Fibroblast of skin of scalp (primary cell): ENCODE results near the gene ARHGEF1.
"Not testable (repeated sequence)": the region's sequence is repeated elsewhere in the genome, so short reads cannot be mapped to it uniquely, and the experiment has no call there.

Experiments used
- DNase-seq: peaks from one replicate; pipeline ENCODE4 v3.0.0-alpha.2; 2013

The ARHGEF1 gene

GRCh38 chr19:41933693-41934426 lies 50.9 kb downstream of the ARHGEF1 start:
- no peak for DNase-seq

GRCh38 chr19:41934849-41935374 lies 51.9 kb downstream of the ARHGEF1 start:
- peak; percentile 64 for DNase-seq

- no peak for DNase-seq
Measured at GRCh38 chr19:41935760-41936415, 52.9 kb downstream of the ARHGEF1 start.

- peak; percentile 36 for DNase-seq
Measured at GRCh38 chr19:41936416-41936850, 53.4 kb downstream of the ARHGEF1 start.

GRCh38 chr19:41936961-41937360 lies 54.0 kb downstream of the ARHGEF1 start:
- no peak for DNase-seq

- no peak for DNase-seq
Measured at GRCh38 chr19:41937525-41938468, 54.8 kb downstream of the ARHGEF1 start.

GRCh38 chr19:41939209-41939608 lies 56.2 kb downstream of the ARHGEF1 start:
- not testable (repeated sequence) for DNase-seq

GRCh38 chr19:41939861-41940730 lies 57.1 kb downstream of the ARHGEF1 start:
- peak; percentile 24 for DNase-seq

GRCh38 chr19:41940731-41941409 lies 57.9 kb downstream of the ARHGEF1 start:
- no peak for DNase-seq

- no peak for DNase-seq
Measured at GRCh38 chr19:41941410-41942202, 58.6 kb downstream of the ARHGEF1 start.

- no peak for DNase-seq
Measured at GRCh38 chr19:41944336-41944735, 61.4 kb downstream of the ARHGEF1 start.

- DNase-seq = no peak
Measured at GRCh38 chr19:41945135-41945766, 62.3 kb downstream of the ARHGEF1 start.

- no peak for DNase-seq
Measured at GRCh38 chr19:41947091-41947490, 64.1 kb downstream of the ARHGEF1 start.

- peak; percentile 73 for DNase-seq
Measured at GRCh38 chr19:41951686-41952172, 68.7 kb downstream of the ARHGEF1 start.

- no peak for DNase-seq
Measured at GRCh38 chr19:41955521-41955920, 72.5 kb downstream of the ARHGEF1 start.

- no peak for DNase-seq
Measured at GRCh38 chr19:41956621-41957020, 73.6 kb downstream of the ARHGEF1 start.
